ENCODE results near the gene TSPAN32.

DNA sequence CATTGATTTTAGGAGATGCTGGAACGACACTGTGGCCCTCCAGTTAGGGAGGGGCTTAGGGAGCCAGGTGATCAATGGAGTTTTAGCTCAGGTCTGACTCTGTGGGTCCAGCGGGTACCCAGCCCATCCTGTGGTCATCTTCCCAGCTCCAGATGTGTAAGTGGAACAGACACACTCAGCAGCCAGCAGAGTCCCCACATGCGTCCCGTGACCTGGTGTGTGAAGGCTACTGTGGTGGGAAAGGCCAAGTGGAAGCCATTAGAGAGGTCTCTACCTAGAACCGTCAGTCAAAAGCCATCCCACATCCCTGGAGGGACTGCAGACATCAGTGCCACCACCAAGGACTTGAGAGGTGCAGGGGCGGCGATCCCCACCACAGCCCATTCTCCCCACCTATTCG, 55.4 kb downstream of the TSPAN32 start:
- TF ChIP-seq CTCF (IDR thresholded peaks at IDR 0.05; ENCODE audit: extremely low read depth in 1 of 2, insufficient read depth in 1 of 2, low read depth in 1 of 2, low read length in 2 of 2) (no peak), MYC (IDR thresholded peaks at IDR 0.05; ENCODE audit: low read depth, low read length) (no peak)

All from endothelial cell of umbilical vein (primary cell).